HEK293T (cell line): ENCODE results near the gene HCFC1R1.

Experiments used
- ARNT ChIP-seq: fragments of 450-650 bp; IDR thresholded peaks from 2 replicates; pipeline ENCODE4 v1.6.1; 2017; ENCODE audit warnings: mild to moderate bottlenecking
- BHLHE40 ChIP-seq: fragments of 450-650 bp; IDR thresholded peaks from 2 replicates; pipeline ENCODE4 v1.6.1; 2016; ENCODE audit warnings: mild to moderate bottlenecking, moderate library complexity, borderline replicate concordance
- FOXA1 ChIP-seq: fragments of 450-650 bp; IDR thresholded peaks from 2 replicates; pipeline ENCODE4 v1.6.1; 2016; ENCODE audit warnings: mild to moderate bottlenecking
- FOXK2 ChIP-seq: fragments of 450-650 bp; IDR thresholded peaks from 2 replicates; pipeline ENCODE4 v1.6.1; 2016; ENCODE audit warnings: mild to moderate bottlenecking
- LEF1 ChIP-seq: fragments of 450-650 bp; IDR thresholded peaks from 2 replicates; pipeline ENCODE4 v1.6.1; 2017; ENCODE audit warnings: mild to moderate bottlenecking, borderline replicate concordance
- NFRKB ChIP-seq: fragments of 450-650 bp; IDR thresholded peaks from 2 replicates; pipeline ENCODE4 v1.6.1; 2016; ENCODE audit warnings: mild to moderate bottlenecking, moderate library complexity
- SP1 ChIP-seq: fragments of 450-650 bp; IDR thresholded peaks from 2 replicates; pipeline ENCODE4 v1.6.1; 2017
- SUZ12 ChIP-seq: fragments of 450-650 bp; IDR thresholded peaks from 2 replicates; pipeline ENCODE4 v1.6.1; 2016; ENCODE audit warnings: mild to moderate bottlenecking
- TF ChIP-seq, protein P1 (sequence below): fragments of 450-650 bp; IDR thresholded peaks from 2 replicates; pipeline ENCODE4 v1.6.1; 2016

DNA sequence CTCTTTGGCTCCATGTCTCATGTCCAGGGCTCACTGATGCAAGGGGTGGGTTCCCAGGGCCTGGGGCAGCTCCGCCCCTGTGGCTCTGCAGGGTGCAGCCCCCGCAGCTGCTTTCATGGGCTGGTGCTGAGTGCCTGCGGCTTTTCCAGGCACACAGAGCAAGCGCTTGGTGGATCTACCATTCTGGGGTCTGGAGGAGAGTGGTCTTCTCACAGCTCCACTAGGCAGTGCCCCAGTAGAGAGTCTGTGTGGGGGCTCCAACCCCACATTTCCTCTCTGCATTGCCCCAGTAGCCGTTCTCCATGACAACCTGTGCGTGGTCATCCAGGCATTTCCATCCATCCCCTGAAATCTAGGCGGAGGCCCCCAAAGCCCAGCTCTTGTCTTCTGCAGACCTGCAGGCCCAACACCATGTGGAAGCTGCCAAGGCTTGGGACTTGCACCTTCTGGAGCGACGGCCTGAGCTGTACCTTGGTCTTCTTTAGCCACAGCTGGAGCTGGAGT is 46.9 kb upstream of the HCFC1R1 start:
- TF ChIP-seq SP1, result no peak
- TF ChIP-seq FOXK2, result no peak
- TF ChIP-seq LEF1, result no peak
- no peak for TF ChIP-seq SUZ12
- no peak for TF ChIP-seq NFRKB
- TF ChIP-seq BHLHE40, result no peak
- TF ChIP-seq, protein P1, sequence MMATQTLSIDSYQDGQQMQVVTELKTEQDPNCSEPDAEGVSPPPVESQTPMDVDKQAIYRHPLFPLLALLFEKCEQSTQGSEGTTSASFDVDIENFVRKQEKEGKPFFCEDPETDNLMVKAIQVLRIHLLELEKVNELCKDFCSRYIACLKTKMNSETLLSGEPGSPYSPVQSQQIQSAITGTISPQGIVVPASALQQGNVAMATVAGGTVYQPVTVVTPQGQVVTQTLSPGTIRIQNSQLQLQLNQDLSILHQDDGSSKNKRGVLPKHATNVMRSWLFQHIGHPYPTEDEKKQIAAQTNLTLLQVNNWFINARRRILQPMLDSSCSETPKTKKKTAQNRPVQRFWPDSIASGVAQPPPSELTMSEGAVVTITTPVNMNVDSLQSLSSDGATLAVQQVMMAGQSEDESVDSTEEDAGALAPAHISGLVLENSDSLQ, result no peak
- TF ChIP-seq ARNT, result no peak
- no peak for TF ChIP-seq FOXA1
